IMR-90 (cell line): ENCODE results near the gene CROCC2. TPM values are rescaled to one million over a fixed set of nuclear protein-coding genes. Genes with fewer than 3 reads are reported as not detected.

Experiments used
- ATAC-seq: fragments of 200-7000 bp; cut with Tn5 transposase; 2 replicates; pipeline ENCODE4 v1.9.1; 2020; ENCODE audit warnings: low read depth, mild to moderate bottlenecking, moderate library complexity
- BruUV-seq: library from RNA; stranded (reverse); fragments of 400-500 nt; replicated peaks from 2 replicates; lab custom pipeline; 2021; lab: Mats Ljungman, UMichigan
- CTCF ChIA-PET: fragments of 300-600 bp; formaldehyde crosslinking; extraction: SDS; loops from one replicate; lab custom pipeline; 2021; ENCODE audit warnings: antibody characterized with exemption; lab: Yijun Ruan, JAX
- POLR2A ChIA-PET: fragments of 300-600 bp; sonication (Branson Sonifier 250); formaldehyde crosslinking; loops from one replicate; lab custom pipeline; 2022; ENCODE audit warnings: antibody characterized with exemption; ENCODE audit not compliant: unreplicated experiment; lab: Charles Lee
- DNase-seq: peaks from one replicate; pipeline ENCODE4 v3.0.0; 2013
- H2AFZ ChIP-seq: replicated peaks from 2 replicates; pipeline ENCODE3; 2013; ENCODE audit warnings: low read length, mild to moderate bottlenecking; ENCODE audit not compliant: poor library complexity
- H2AK5ac ChIP-seq: 2 replicates; pipeline ENCODE4 v1.6.1; 2013; ENCODE audit warnings: low read depth, low read length, inconsistent platforms
- H2AK9ac ChIP-seq: replicated peaks from 2 replicates; pipeline ENCODE3; 2013; ENCODE audit warnings: mild to moderate bottlenecking, low read depth, low read length, moderate library complexity; ENCODE audit not compliant: poor library complexity
- H2BK120ac ChIP-seq: 2 replicates; pipeline ENCODE4 v1.6.1; 2013; ENCODE audit warnings: low read depth, low read length, inconsistent platforms
- H2BK15ac ChIP-seq: 3 replicates; pipeline ENCODE4 v1.6.1; 2013; ENCODE audit warnings: low read depth, low read length, inconsistent platforms
- H2BK20ac ChIP-seq: 2 replicates; pipeline ENCODE4 v1.6.1; 2013; ENCODE audit warnings: low read depth, mild to moderate bottlenecking, inconsistent platforms, low read length, moderate library complexity
- H2BK5ac ChIP-seq: 2 replicates; pipeline ENCODE4 v1.6.1; 2013; ENCODE audit warnings: mild to moderate bottlenecking, low read depth, low read length, inconsistent platforms; ENCODE audit not compliant: poor library complexity, severe bottlenecking
- H3K14ac ChIP-seq: replicated peaks from 2 replicates; pipeline ENCODE4 v1.6.1; 2013; ENCODE audit warnings: low read depth, low read length, inconsistent platforms
- H3K18ac ChIP-seq: 2 replicates; pipeline ENCODE4 v1.6.1; 2013; ENCODE audit warnings: low read depth, low read length, control low read depth
- H3K23ac ChIP-seq: 2 replicates; pipeline ENCODE4 v1.6.1; 2013; ENCODE audit warnings: low read depth, low read length, inconsistent platforms
- H3K27ac ChIP-seq: 2 replicates; pipeline ENCODE4 v1.5.1; 2013; ENCODE audit warnings: mild to moderate bottlenecking, control low read depth, low read length; ENCODE audit not compliant: insufficient read depth
- H3K27me3 ChIP-seq: 2 replicates; pipeline ENCODE4 v1.6.1; 2013; ENCODE audit warnings: low read length; ENCODE audit not compliant: control insufficient read depth, insufficient read depth
- H3K36me3 ChIP-seq: 2 replicates; pipeline ENCODE4 v1.6.1; 2013; ENCODE audit warnings: low read length, mixed read lengths; ENCODE audit not compliant: control insufficient read depth, insufficient read depth
- H3K4ac ChIP-seq: 2 replicates; pipeline ENCODE4 v1.6.1; 2013; ENCODE audit warnings: low read depth, low read length, inconsistent platforms
- H3K4me1 ChIP-seq: 2 replicates; pipeline ENCODE4 v1.6.1; 2013; ENCODE audit warnings: low read length, mixed read lengths; ENCODE audit not compliant: control insufficient read depth, insufficient read depth
- H3K4me2 ChIP-seq: 2 replicates; pipeline ENCODE4 v1.6.1; 2013; ENCODE audit warnings: low read depth, mild to moderate bottlenecking, control low read depth, low read length, moderate library complexity
- H3K4me3 ChIP-seq: 2 replicates; pipeline ENCODE4 v1.5.1; 2013; ENCODE audit warnings: low read depth, mild to moderate bottlenecking, control low read depth, low read length, moderate library complexity; ENCODE audit not compliant: insufficient read depth
- H3K56ac ChIP-seq: 2 replicates; pipeline ENCODE4 v1.6.1; 2013; ENCODE audit warnings: low read length, inconsistent platforms; ENCODE audit not compliant: insufficient read depth; ENCODE audit errors: extremely low read depth
- H3K79me1 ChIP-seq, 2 experiments: 2 replicates each; pipeline ENCODE4 v1.6.1; 2013; ENCODE audit warnings: low read length in 2 of 2, inconsistent platforms in 1 of 2, low read depth in 1 of 2
- H3K9ac ChIP-seq: 2 replicates; pipeline ENCODE4 v1.6.1; 2013; ENCODE audit warnings: low read depth, low read length, control low read depth
- H3K9me1 ChIP-seq: 2 replicates; pipeline ENCODE4 v1.6.1; 2013; ENCODE audit warnings: low read length, inconsistent platforms; ENCODE audit not compliant: insufficient read depth
- H3K9me3 ChIP-seq: 2 replicates; pipeline ENCODE4 v1.6.1; 2013; ENCODE audit warnings: low read length; ENCODE audit not compliant: control insufficient read depth, insufficient read depth
- H4K20me1 ChIP-seq: 2 replicates; pipeline ENCODE4 v1.6.1; 2013; ENCODE audit warnings: low read length, inconsistent platforms; ENCODE audit not compliant: insufficient read depth
- H4K5ac ChIP-seq: 2 replicates; pipeline ENCODE4 v1.6.1; 2013; ENCODE audit warnings: mild to moderate bottlenecking, low read depth, low read length, control low read depth
- H4K8ac ChIP-seq, 2 experiments: 2 replicates each; pipeline ENCODE4 v1.6.1; 2013; ENCODE audit warnings: low read depth in 2 of 2, low read length in 2 of 2, control low read depth in 1 of 2, inconsistent platforms in 1 of 2
- H4K91ac ChIP-seq: 2 replicates; pipeline ENCODE4 v1.6.1; 2013; ENCODE audit warnings: low read depth, low read length, inconsistent platforms; ENCODE audit not compliant: insufficient read depth
- BHLHE40 ChIP-seq: fragments of 150-350 bp; IDR thresholded peaks from 2 replicates; pipeline ENCODE4 v1.6.1; 2016; ENCODE audit warnings: mild to moderate bottlenecking, low read depth, low read length
- CHD1 ChIP-seq: IDR thresholded peaks from 2 replicates; pipeline ENCODE4 v1.6.1; 2012; ENCODE audit warnings: low read depth, low read length, improper control_type of control experiment
- CTCF ChIP-seq: conservative IDR thresholded peaks from 2 replicates; pipeline ENCODE4 v1.5.1; 2012; ENCODE audit warnings: mild to moderate bottlenecking, low read depth, low read length, improper control_type of control experiment
- ELK1 ChIP-seq: fragments of 150-350 bp; IDR thresholded peaks from 2 replicates; pipeline ENCODE4 v1.6.1; 2016; ENCODE audit warnings: low read depth, mild to moderate bottlenecking, low read length, moderate library complexity, borderline replicate concordance
- POLR2A ChIP-seq: IDR thresholded peaks from 2 replicates; pipeline ENCODE4 v1.6.1; 2012; ENCODE audit warnings: mild to moderate bottlenecking, low read depth, low read length
- RCOR1 ChIP-seq: IDR thresholded peaks from 2 replicates; pipeline ENCODE4 v1.6.1; 2012; ENCODE audit warnings: mild to moderate bottlenecking, low read length, improper control_type of control experiment; ENCODE audit not compliant: insufficient replicate concordance
- RFX5 ChIP-seq: IDR thresholded peaks from 2 replicates; pipeline ENCODE4 v1.8.0; 2012; ENCODE audit warnings: low read depth, mild to moderate bottlenecking, low read length, moderate library complexity
- SMC3 ChIP-seq: fragments of 150-350 bp; IDR thresholded peaks from 2 replicates; pipeline ENCODE4 v1.6.1; 2016; ENCODE audit warnings: low read depth, mild to moderate bottlenecking, antibody characterized with exemption, low read length, moderate library complexity
- WGBS, 2 experiments: methylation state at CpG; one replicate each; pipeline versions ENCODE4 v1.1.5 to v1.1.7; 2013; ENCODE audit warnings: missing lambda C conversion rate in 2 of 2; ENCODE audit not compliant: insufficient read length in 1 of 2; ENCODE audit errors: extremely low coverage in 2 of 2; 5-methylcytosine and 5-hydroxymethylcytosine counted together
- dilution Hi-C: fragments of 300-500 bp; cut with HindIII; formaldehyde crosslinking; loops from one replicate; pipeline ENCODE4 v1.14.3; 2018; ENCODE audit warnings: low sequenced_read_pairs; ENCODE audit not compliant: unreplicated experiment
- in situ Hi-C: fragments of 300-500 bp; cut with MboI; formaldehyde crosslinking; loops from 3 replicates; pipeline ENCODE4 v1.14.3; 2019; ENCODE audit warnings: low sequenced_read_pairs, inconsistent platforms, mixed read lengths
- intact Hi-C: fragments of 100-400 bp; cut with micrococcal nuclease; formaldehyde crosslinking; loops from 2 replicates; pipeline ENCODE4 v1.10.0; 2022
- polyA plus RNA-seq, 3 experiments: library from polyadenylated mRNA; depleted of rRNA; stranded (reverse); fragments of >200 nt; gene quantifications; 2 replicates each; pipeline ENCODE4 v1.2.3, GENCODE V29; 2012; ENCODE audit warnings: low replicate concordance in 1 of 3
- total RNA-seq: library from RNA; depleted of rRNA; stranded (reverse); fragments of >200 nt; gene quantifications from 2 replicates; pipeline ENCODE4 v1.2.3, GENCODE V29; 2012

Gene CROCC2
- total and polyA plus RNA-seq, 2 of the 4 experiments (the other 2 are of a cell fraction), result not detected

GRCh38 chr2:240933048-240933965 is 27.2 kb downstream of the CROCC2 start:
- in situ Hi-C loops, result no loop called here

More at GRCh38 chr2:240933048-240933965, 27.2 kb downstream of the CROCC2 start:
- Histone ChIP-seq H3K36me3 (no peaks in the 10 kb centered on the region), H4K91ac (no peak overlapping the region), H2BK20ac (no peak overlapping the region), H2BK5ac (no peak overlapping the region), H4K20me1 (no peaks in the 10 kb centered on the region), H3K9me1 (no peaks in the 10 kb centered on the region), H3K18ac (no peak overlapping the region), H3K4me2 (no peak overlapping the region), H2BK15ac (no peak overlapping the region), H3K56ac (no peak overlapping the region), H3K79me1 (no peaks in the 10 kb centered on the region), H3K27ac (no peak overlapping the region), H3K14ac (no peak overlapping the region), H3K4me1 (no peaks in the 10 kb centered on the region), H3K27me3 (peaks cover 27% of the 10 kb centered on the region), H2AFZ (no peak overlapping the region), H4K8ac (no peak overlapping the region), H2AK5ac (no peak overlapping the region), H3K9ac (no peak overlapping the region), H3K9me3 (peaks cover 9% of the 10 kb centered on the region), H3K4me3 (no peak overlapping the region), H2AK9ac (no peak overlapping the region), H2BK120ac (no peak overlapping the region), H4K5ac (no peak overlapping the region), H3K23ac (no peak overlapping the region), H3K4ac (no peak overlapping the region)
- no peak for TF ChIP-seq CHD1
- TF ChIP-seq POLR2A, result no peak
- TF ChIP-seq CTCF, result no peak
- TF ChIP-seq RFX5, result no peak
- TF ChIP-seq SMC3, result no peak
- no peak for TF ChIP-seq ELK1
- TF ChIP-seq RCOR1, result no peak
- TF ChIP-seq BHLHE40, result no peak
- 89% methylated on average over 8 of the region's 30 CpGs; no CpG with 5 or more reads in 1 of the 2 experiments for WGBS, 2 experiments
- DNase-seq, result no peak
- intact Hi-C loops (no loop called here), dilution Hi-C loops (no loop called here)
- CTCF ChIA-PET, result no interaction called here
- BruUV-seq, result no TSS peak
- POLR2A ChIA-PET, result no interaction called here
- ATAC-seq, result no peak
